GM23338 (cell line): ENCODE measurements around the gene RPH3AL. TPM values are rescaled to one million over a fixed set of nuclear protein-coding genes. Genes with fewer than 3 reads are reported as not detected.

Experiments used
- ATAC-seq: fragments of 200-7000 bp; cut with Tn5 transposase; 3 replicates; pipeline ENCODE4 v1.9.1; 2020
- DNase-seq: peaks from one replicate; pipeline ENCODE4 v3.0.0-alpha.2; 2015; ENCODE audit warnings: low spot score
- H2AFZ ChIP-seq: fragments of 200-600 bp; sonication (generic); 2 replicates; pipeline ENCODE4 v1.8.0; 2016; ENCODE audit warnings: antibody characterized with exemption, mild to moderate bottlenecking, moderate library complexity
- H3F3A ChIP-seq: fragments of 200-600 bp; sonication (generic); replicated peaks from 2 replicates; pipeline ENCODE4 v1.8.0; 2017; ENCODE audit warnings: antibody characterized with exemption, mixed run types, low read depth
- H3K27ac ChIP-seq: fragments of 200-600 bp; sonication (generic); 2 replicates; pipeline ENCODE4 v1.6.1; 2016; ENCODE audit warnings: low read depth
- H3K27me3 ChIP-seq: fragments of 200-600 bp; sonication (generic); 2 replicates; pipeline ENCODE4 v1.8.0; 2016; ENCODE audit warnings: mild to moderate bottlenecking, mixed run types, moderate library complexity; ENCODE audit not compliant: insufficient read depth
- H3K36me3 ChIP-seq: fragments of 200-600 bp; sonication (generic); 2 replicates; pipeline ENCODE4 v1.8.0; 2016; ENCODE audit warnings: mild to moderate bottlenecking; ENCODE audit not compliant: insufficient read depth
- H3K4me1 ChIP-seq: fragments of 200-600 bp; sonication (generic); 2 replicates; pipeline ENCODE4 v1.8.0; 2016; ENCODE audit warnings: mild to moderate bottlenecking, moderate library complexity; ENCODE audit not compliant: insufficient read depth
- H3K4me2 ChIP-seq: fragments of 200-600 bp; sonication (generic); 2 replicates; pipeline ENCODE4 v1.7.1; 2017; ENCODE audit warnings: mixed run types
- H3K4me3 ChIP-seq: fragments of 200-600 bp; sonication (generic); 2 replicates; pipeline ENCODE4 v1.6.1; 2016; ENCODE audit warnings: mixed run types
- H3K79me2 ChIP-seq: fragments of 200-600 bp; sonication (generic); replicated peaks from 2 replicates; pipeline ENCODE4 v1.8.0; 2017; ENCODE audit warnings: mild to moderate bottlenecking; ENCODE audit not compliant: insufficient read depth
- H3K9me2 ChIP-seq: fragments of 200-600 bp; sonication (generic); 2 replicates; pipeline ENCODE4 v1.8.0; 2017; ENCODE audit not compliant: insufficient read depth
- H4K20me1 ChIP-seq: fragments of 200-600 bp; sonication (generic); replicated peaks from 2 replicates; pipeline ENCODE4 v1.8.0; 2017; ENCODE audit warnings: mild to moderate bottlenecking; ENCODE audit not compliant: insufficient read depth
- H3K27ac Mint-ChIP-seq: 2 replicates; pipeline ENCODE4 v1.8.0; 2020; ENCODE audit warnings: inconsistent platforms, mild to moderate bottlenecking, moderate library complexity, mixed read lengths
- H3K27me3 Mint-ChIP-seq: 3 replicates; pipeline ENCODE4 v1.8.0; 2022; ENCODE audit warnings: low read depth, mild to moderate bottlenecking, moderate library complexity, mixed read lengths, inconsistent platforms; ENCODE audit not compliant: insufficient read depth, poor library complexity
- H3K36me3 Mint-ChIP-seq: 3 replicates; pipeline ENCODE4 v1.8.0; 2021; ENCODE audit warnings: low read depth, mild to moderate bottlenecking, inconsistent platforms, moderate library complexity, mixed read lengths
- H3K4me1 Mint-ChIP-seq: 3 replicates; pipeline ENCODE4 v1.8.0; 2020; ENCODE audit warnings: mild to moderate bottlenecking, inconsistent platforms, mixed read lengths
- H3K4me3 Mint-ChIP-seq: 3 replicates; pipeline ENCODE4 v1.8.0; 2021; ENCODE audit warnings: moderate library complexity, mild to moderate bottlenecking, inconsistent platforms, mixed read lengths
- H3K9me3 Mint-ChIP-seq: 3 replicates; pipeline ENCODE4 v1.8.0; 2020; ENCODE audit warnings: moderate library complexity, mild to moderate bottlenecking, inconsistent platforms, mixed read lengths
- CREB1 ChIP-seq: fragments of 250-450 bp; sonication (Bioruptor Pico); IDR thresholded peaks from 2 replicates; pipeline ENCODE4 v1.5.0; 2020; ENCODE audit warnings: low read depth, mild to moderate bottlenecking, moderate library complexity
- EZH2 ChIP-seq: fragments of 200-600 bp; sonication (generic); IDR thresholded peaks from one replicate; pipeline ENCODE4 v1.8.0; 2017; ENCODE audit warnings: antibody characterized with exemption, mild to moderate bottlenecking, low read depth; ENCODE audit not compliant: unreplicated experiment
- EZH2phosphoT487 ChIP-seq: fragments of 200-600 bp; sonication (generic); IDR thresholded peaks from one replicate; pipeline ENCODE4 v1.8.1; 2018; ENCODE audit warnings: antibody characterized with exemption; ENCODE audit not compliant: unreplicated experiment
- JUNB ChIP-seq: IDR thresholded peaks from one replicate; pipeline ENCODE4 v1.6.1; 2016; ENCODE audit warnings: antibody characterized with exemption; ENCODE audit not compliant: unreplicated experiment
- POLR2AphosphoS5 ChIP-seq: IDR thresholded peaks from 2 replicates; pipeline ENCODE4 v1.6.1; 2016; ENCODE audit warnings: antibody characterized with exemption, low read depth
- STAT1 ChIP-seq: IDR thresholded peaks from one replicate; pipeline ENCODE4 v1.6.1; 2016; ENCODE audit warnings: antibody characterized with exemption; ENCODE audit not compliant: unreplicated experiment
- ZNF331 ChIP-seq: fragments of 250-450 bp; sonication (Bioruptor Pico); IDR thresholded peaks from 2 replicates; pipeline ENCODE4 v1.5.0; 2020; ENCODE audit warnings: low read depth, mild to moderate bottlenecking, moderate library complexity
- polyA plus RNA-seq: library from polyadenylated mRNA; unstranded; fragments of >200 nt; fragmentation: Nextera tagmentation; extraction: Ambion mirVana; gene quantifications from 2 replicates; pipeline ENCODE4 v1.2.1, GENCODE V29; 2016
- total RNA-seq: library from RNA; depleted of rRNA; stranded (reverse); fragments of >200 nt; shearing (Covaris generic); gene quantifications from 2 replicates; pipeline ENCODE4 v1.2.3, GENCODE V29; 2014
- TF ChIP-seq, protein P1 (sequence below): fragments of 250-450 bp; sonication (Bioruptor Pico); IDR thresholded peaks from 2 replicates; pipeline ENCODE4 v1.5.0; 2020; ENCODE audit warnings: mild to moderate bottlenecking, moderate library complexity
- TF ChIP-seq, protein P2 (sequence below): IDR thresholded peaks from 2 replicates; pipeline ENCODE4 v1.6.1; 2016; ENCODE audit warnings: antibody characterized with exemption
- TF ChIP-seq, protein P3 (sequence below): IDR thresholded peaks from one replicate; pipeline ENCODE4 v1.6.1; 2018; ENCODE audit warnings: antibody characterized with exemption; ENCODE audit not compliant: unreplicated experiment

Gene RPH3AL
- total and polyA plus RNA-seq, 2 experiments from 2014 or later, result 2.7 to 6.3 TPM

DNA sequence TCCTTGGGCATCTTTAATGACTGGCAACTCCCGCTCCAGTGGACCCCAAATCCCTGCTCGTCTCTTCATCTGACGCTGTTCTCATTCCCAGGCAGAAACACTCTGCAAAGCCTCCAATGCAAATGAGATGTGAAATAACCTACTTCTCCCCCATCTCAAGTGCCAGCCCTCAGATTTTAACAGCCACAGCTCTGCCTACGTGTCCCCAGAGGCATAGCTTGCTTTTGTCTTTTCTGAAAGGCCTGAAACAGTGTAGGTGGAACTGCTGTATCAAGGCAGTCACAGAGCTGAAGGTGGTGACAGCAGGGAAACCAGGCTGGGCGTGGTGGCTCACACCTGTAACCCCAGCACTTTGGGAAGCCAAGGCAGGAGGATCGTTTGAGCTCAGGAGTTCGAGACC is 14.7 kb downstream of the RPH3AL start (continued):
- TF ChIP-seq, protein P1, sequence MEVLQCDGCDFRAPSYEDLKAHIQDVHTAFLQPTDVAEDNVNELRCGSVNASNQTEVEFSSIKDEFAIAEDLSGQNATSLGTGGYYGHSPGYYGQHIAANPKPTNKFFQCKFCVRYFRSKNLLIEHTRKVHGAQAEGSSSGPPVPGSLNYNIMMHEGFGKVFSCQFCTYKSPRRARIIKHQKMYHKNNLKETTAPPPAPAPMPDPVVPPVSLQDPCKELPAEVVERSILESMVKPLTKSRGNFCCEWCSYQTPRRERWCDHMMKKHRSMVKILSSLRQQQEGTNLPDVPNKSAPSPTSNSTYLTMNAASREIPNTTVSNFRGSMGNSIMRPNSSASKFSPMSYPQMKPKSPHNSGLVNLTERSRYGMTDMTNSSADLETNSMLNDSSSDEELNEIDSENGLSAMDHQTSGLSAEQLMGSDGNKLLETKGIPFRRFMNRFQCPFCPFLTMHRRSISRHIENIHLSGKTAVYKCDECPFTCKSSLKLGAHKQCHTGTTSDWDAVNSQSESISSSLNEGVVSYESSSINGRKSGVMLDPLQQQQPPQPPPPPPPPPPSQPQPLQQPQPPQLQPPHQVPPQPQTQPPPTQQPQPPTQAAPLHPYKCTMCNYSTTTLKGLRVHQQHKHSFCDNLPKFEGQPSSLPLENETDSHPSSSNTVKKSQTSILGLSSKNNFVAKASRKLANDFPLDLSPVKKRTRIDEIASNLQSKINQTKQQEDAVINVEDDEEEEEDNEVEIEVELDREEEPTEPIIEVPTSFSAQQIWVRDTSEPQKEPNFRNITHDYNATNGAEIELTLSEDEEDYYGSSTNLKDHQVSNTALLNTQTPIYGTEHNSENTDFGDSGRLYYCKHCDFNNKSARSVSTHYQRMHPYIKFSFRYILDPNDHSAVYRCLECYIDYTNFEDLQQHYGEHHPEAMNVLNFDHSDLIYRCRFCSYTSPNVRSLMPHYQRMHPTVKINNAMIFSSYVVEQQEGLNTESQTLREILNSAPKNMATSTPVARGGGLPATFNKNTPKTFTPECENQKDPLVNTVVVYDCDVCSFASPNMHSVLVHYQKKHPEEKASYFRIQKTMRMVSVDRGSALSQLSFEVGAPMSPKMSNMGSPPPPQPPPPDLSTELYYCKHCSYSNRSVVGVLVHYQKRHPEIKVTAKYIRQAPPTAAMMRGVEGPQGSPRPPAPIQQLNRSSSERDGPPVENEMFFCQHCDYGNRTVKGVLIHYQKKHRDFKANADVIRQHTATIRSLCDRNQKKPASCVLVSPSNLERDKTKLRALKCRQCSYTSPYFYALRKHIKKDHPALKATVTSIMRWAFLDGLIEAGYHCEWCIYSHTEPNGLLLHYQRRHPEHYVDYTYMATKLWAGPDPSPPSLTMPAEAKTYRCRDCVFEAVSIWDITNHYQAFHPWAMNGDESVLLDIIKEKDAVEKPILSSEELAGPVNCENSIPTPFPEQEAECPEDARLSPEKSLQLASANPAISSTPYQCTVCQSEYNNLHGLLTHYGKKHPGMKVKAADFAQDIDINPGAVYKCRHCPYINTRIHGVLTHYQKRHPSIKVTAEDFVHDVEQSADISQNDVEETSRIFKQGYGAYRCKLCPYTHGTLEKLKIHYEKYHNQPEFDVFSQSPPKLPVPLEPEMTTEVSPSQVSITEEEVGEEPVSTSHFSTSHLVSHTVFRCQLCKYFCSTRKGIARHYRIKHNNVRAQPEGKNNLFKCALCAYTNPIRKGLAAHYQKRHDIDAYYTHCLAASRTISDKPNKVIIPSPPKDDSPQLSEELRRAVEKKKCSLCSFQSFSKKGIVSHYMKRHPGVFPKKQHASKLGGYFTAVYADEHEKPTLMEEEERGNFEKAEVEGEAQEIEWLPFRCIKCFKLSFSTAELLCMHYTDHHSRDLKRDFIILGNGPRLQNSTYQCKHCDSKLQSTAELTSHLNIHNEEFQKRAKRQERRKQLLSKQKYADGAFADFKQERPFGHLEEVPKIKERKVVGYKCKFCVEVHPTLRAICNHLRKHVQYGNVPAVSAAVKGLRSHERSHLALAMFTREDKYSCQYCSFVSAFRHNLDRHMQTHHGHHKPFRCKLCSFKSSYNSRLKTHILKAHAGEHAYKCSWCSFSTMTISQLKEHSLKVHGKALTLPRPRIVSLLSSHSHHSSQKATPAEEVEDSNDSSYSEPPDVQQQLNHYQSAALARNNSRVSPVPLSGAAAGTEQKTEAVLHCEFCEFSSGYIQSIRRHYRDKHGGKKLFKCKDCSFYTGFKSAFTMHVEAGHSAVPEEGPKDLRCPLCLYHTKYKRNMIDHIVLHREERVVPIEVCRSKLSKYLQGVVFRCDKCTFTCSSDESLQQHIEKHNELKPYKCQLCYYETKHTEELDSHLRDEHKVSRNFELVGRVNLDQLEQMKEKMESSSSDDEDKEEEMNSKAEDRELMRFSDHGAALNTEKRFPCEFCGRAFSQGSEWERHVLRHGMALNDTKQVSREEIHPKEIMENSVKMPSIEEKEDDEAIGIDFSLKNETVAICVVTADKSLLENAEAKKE, result no peak
- TF ChIP-seq JUNB, result no peak
- no peak for TF ChIP-seq POLR2AphosphoS5
- no peak for TF ChIP-seq ZNF331 (CRISPR knock-in tag)
- no peak for TF ChIP-seq EZH2
- no peak for TF ChIP-seq EZH2phosphoT487

DNA sequence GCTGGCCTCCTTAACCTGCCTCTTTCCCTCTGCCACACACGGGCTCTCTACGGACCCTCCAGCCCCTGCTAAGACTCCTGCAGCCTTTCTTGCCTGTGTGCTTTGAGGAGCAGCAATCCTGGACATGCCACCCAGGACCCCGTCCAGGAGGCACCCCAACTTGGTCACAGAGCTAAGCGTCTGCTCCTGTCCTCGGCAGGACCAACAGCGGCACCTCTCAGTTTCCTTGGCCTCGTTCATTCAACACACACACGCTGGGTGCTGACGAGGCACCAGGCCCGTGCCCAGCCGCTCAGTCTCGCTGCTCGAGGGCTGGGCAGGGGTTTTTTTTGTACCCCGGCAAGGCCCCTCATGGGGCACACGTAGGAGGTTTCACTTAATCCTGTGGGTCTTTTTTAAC is 15.2 kb downstream of the RPH3AL start:
- ATAC-seq, result no peak
- Mint-ChIP-seq H3K4me1 (peaks cover 39% of the 10 kb centered on the region), H3K4me3 (no peak overlapping the region), H3K27ac (no peak overlapping the region), H3K9me3 (no peaks in the 10 kb centered on the region), H3K36me3 (no peaks in the 10 kb centered on the region), H3K27me3 (peaks cover 18% of the 10 kb centered on the region)
- H3K36me3 ChIP-seq, result no peaks in the 10 kb centered on the region
- H3K4me3 ChIP-seq, result no peak overlapping the region
- H3F3A ChIP-seq, result no peaks in the 10 kb centered on the region
- H3K27me3 ChIP-seq, result no peaks in the 10 kb centered on the region
- no peak overlapping the region for H3K27ac ChIP-seq
- H3K4me1 ChIP-seq, result peaks cover 16% of the 10 kb centered on the region
- no peaks in the 10 kb centered on the region for H3K9me2 ChIP-seq
- no peak overlapping the region for H2AFZ ChIP-seq
- no peaks in the 10 kb centered on the region for H4K20me1 ChIP-seq
- DNase-seq, result no peak
- H3K4me2 ChIP-seq, result no peak overlapping the region
- H3K79me2 ChIP-seq, result no peaks in the 10 kb centered on the region
- TF ChIP-seq, protein P2, sequence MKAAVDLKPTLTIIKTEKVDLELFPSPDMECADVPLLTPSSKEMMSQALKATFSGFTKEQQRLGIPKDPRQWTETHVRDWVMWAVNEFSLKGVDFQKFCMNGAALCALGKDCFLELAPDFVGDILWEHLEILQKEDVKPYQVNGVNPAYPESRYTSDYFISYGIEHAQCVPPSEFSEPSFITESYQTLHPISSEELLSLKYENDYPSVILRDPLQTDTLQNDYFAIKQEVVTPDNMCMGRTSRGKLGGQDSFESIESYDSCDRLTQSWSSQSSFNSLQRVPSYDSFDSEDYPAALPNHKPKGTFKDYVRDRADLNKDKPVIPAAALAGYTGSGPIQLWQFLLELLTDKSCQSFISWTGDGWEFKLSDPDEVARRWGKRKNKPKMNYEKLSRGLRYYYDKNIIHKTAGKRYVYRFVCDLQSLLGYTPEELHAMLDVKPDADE, result no peak
- TF ChIP-seq STAT1 (no peak), POLR2AphosphoS5 (no peak), CREB1 (no peak)
- TF ChIP-seq, protein P3, sequence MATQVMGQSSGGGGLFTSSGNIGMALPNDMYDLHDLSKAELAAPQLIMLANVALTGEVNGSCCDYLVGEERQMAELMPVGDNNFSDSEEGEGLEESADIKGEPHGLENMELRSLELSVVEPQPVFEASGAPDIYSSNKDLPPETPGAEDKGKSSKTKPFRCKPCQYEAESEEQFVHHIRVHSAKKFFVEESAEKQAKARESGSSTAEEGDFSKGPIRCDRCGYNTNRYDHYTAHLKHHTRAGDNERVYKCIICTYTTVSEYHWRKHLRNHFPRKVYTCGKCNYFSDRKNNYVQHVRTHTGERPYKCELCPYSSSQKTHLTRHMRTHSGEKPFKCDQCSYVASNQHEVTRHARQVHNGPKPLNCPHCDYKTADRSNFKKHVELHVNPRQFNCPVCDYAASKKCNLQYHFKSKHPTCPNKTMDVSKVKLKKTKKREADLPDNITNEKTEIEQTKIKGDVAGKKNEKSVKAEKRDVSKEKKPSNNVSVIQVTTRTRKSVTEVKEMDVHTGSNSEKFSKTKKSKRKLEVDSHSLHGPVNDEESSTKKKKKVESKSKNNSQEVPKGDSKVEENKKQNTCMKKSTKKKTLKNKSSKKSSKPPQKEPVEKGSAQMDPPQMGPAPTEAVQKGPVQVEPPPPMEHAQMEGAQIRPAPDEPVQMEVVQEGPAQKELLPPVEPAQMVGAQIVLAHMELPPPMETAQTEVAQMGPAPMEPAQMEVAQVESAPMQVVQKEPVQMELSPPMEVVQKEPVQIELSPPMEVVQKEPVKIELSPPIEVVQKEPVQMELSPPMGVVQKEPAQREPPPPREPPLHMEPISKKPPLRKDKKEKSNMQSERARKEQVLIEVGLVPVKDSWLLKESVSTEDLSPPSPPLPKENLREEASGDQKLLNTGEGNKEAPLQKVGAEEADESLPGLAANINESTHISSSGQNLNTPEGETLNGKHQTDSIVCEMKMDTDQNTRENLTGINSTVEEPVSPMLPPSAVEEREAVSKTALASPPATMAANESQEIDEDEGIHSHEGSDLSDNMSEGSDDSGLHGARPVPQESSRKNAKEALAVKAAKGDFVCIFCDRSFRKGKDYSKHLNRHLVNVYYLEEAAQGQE, result no peak
